Glutamatergic neuron (in vitro differentiated cells): Measurements from ENCODE around the gene CLDN19. TPM values are rescaled to one million over a fixed set of nuclear protein-coding genes. Genes with fewer than 3 reads are reported as not detected.

ENCODE experiments used
- DNase-seq: peaks from one replicate; pipeline ENCODE4 v3.0.0; 2022
- H3K27ac Mint-ChIP-seq: one replicate; pipeline ENCODE4 v1.8.0; 2020; ENCODE audit warnings: mild to moderate bottlenecking, mixed read lengths, inconsistent platforms; ENCODE audit not compliant: unreplicated experiment
- H3K27me3 Mint-ChIP-seq: one replicate; pipeline ENCODE4 v1.8.0; 2020; ENCODE audit warnings: mild to moderate bottlenecking, moderate library complexity, mixed read lengths, inconsistent platforms; ENCODE audit not compliant: unreplicated experiment
- H3K36me3 Mint-ChIP-seq: one replicate; pipeline ENCODE4 v1.8.0; 2020; ENCODE audit warnings: mild to moderate bottlenecking, mixed read lengths, inconsistent platforms; ENCODE audit not compliant: unreplicated experiment
- H3K4me1 Mint-ChIP-seq: one replicate; pipeline ENCODE4 v1.8.0; 2020; ENCODE audit warnings: mild to moderate bottlenecking, low read depth, mixed read lengths, inconsistent platforms; ENCODE audit not compliant: unreplicated experiment
- H3K4me3 Mint-ChIP-seq: one replicate; pipeline ENCODE4 v1.8.0; 2020; ENCODE audit warnings: mild to moderate bottlenecking, mixed read lengths, inconsistent platforms; ENCODE audit not compliant: unreplicated experiment
- H3K9me3 Mint-ChIP-seq: one replicate; pipeline ENCODE4 v1.8.0; 2020; ENCODE audit warnings: mild to moderate bottlenecking, moderate library complexity, mixed read lengths, inconsistent platforms; ENCODE audit not compliant: unreplicated experiment
- CTCF ChIP-seq: fragments of 200-600 bp; sonication (generic); IDR thresholded peaks from one replicate; pipeline ENCODE4 v1.5.0; 2021; ENCODE audit not compliant: partially characterized antibody, unreplicated experiment
- long read RNA-seq: library from polyadenylated mRNA; unstranded; transcript quantifications from one replicate; pipeline ENCODE4 v2.0.0, GENCODE V29; 2020; ENCODE audit not compliant: unreplicated experiment
- total RNA-seq: library from RNA; stranded (reverse); fragmentation: NEBNext Ultra II Directional; extraction: Animal tissue kit (Norgen Biotek cat#: 25700); gene quantifications from one replicate; pipeline ENCODE4 v1.2.1, GENCODE V29; 2021; ENCODE audit not compliant: unreplicated experiment

Gene CLDN19
- not detected for total RNA-seq
- long read RNA-seq = 0 reads

- peak; percentile 39 for DNase-seq
- H3K27me3 Mint-ChIP-seq = peaks cover 12% of the 10 kb centered on the region
- H3K27ac Mint-ChIP-seq = no peak within 1 kb of the TSS
- H3K4me3 Mint-ChIP-seq = no peak within 1 kb of the TSS
- TF ChIP-seq CTCF = no peak
- H3K9me3 Mint-ChIP-seq = peaks cover 9% of the 10 kb centered on the region
- H3K4me1 Mint-ChIP-seq = peaks cover 8% of the 10 kb centered on the region
- no peaks in the 10 kb centered on the region for H3K36me3 Mint-ChIP-seq
Observed at GRCh38 chr1:42739753-42740700, at the start of gene CLDN19. Gene CLDN19, minus strand, starts transcription at chr1:42740236. Its CDS starts 173 bp downstream, at chr1:42740063.

- no peak for TF ChIP-seq CTCF
- peaks cover 7% of the 10 kb centered on the region for H3K27me3 Mint-ChIP-seq
- peaks cover 21% of the 10 kb centered on the region for H3K4me1 Mint-ChIP-seq
- H3K9me3 Mint-ChIP-seq = peaks cover 2% of the 10 kb centered on the region
- DNase-seq = no peak
- H3K4me3 Mint-ChIP-seq = no peak overlapping the region
- peaks cover 5% of the 10 kb centered on the region for H3K36me3 Mint-ChIP-seq
- H3K27ac Mint-ChIP-seq = no peak overlapping the region
Observed at GRCh38 chr1:42788021-42788420, 48.0 kb upstream of the CLDN19 start.

GRCh38 chr1:42786097-42786496 lies 46.1 kb upstream of the CLDN19 start:
- Mint-ChIP-seq H3K27ac (peak overlapping the region; percentile 43), H3K4me1 (peaks cover 21% of the 10 kb centered on the region), H3K27me3 (peaks cover 7% of the 10 kb centered on the region), H3K36me3 (peaks cover 5% of the 10 kb centered on the region), H3K9me3 (peaks cover 2% of the 10 kb centered on the region), H3K4me3 (no peak overlapping the region)
- no peak for DNase-seq
- TF ChIP-seq CTCF = no peak

- H3K4me3 Mint-ChIP-seq = no peak within 1 kb of the TSS
- no peak for TF ChIP-seq CTCF
- H3K27me3 Mint-ChIP-seq = peaks cover 7% of the 10 kb centered on the region
- H3K36me3 Mint-ChIP-seq = peaks cover 5% of the 10 kb centered on the region
- peaks cover 2% of the 10 kb centered on the region for H3K9me3 Mint-ChIP-seq
- DNase-seq = peak; percentile 23
- peaks cover 21% of the 10 kb centered on the region for H3K4me1 Mint-ChIP-seq
- peak within 1 kb of the TSS; percentile 52 for H3K27ac Mint-ChIP-seq
Observed at GRCh38 chr1:42784946-42785693, 45.1 kb upstream of the CLDN19 start, which contains the start of gene TMEM269. Gene TMEM269, plus strand, starts transcription at chr1:42784991. Its CDS starts 4,903 bp downstream, at chr1:42789894.
